ENCODE measurements around the gene LIN54. TPM values are rescaled to one million over a fixed set of nuclear protein-coding genes. Genes with fewer than 3 reads are reported as not detected.

The LIN54 gene
- total RNA-seq, 2 donors from 2014 or later = 2.0 to 2.9 TPM

GRCh38 chr4:82951196-82951595 is 59.4 kb downstream of the LIN54 start:
- H3K36me3 ChIP-seq (replicated peaks in 1 of 2; ENCODE audit: insufficient read depth in 1 of 2, low read depth in 2 of 2) = no peaks in the 10 kb centered on the region
- intact Hi-C loops (cut with DNase I) = no loop called here
- no peak for TF ChIP-seq POLR2A (IDR thresholded peaks at IDR 0.05)
- WGBS, 2 donors = 97% methylated on average over 2 of the region's 2 CpGs
- no peaks in the 10 kb centered on the region for H3K27me3 ChIP-seq
- H3K4me1 ChIP-seq = no peaks in the 10 kb centered on the region
- no peak overlapping the region for H3K27ac ChIP-seq
- no peak for DNase-seq
- H3K9me3 ChIP-seq = no peaks in the 10 kb centered on the region
- no peak for ATAC-seq
- no peak overlapping the region for H3K4me3 ChIP-seq

- Histone ChIP-seq H3K4me3 (no peak overlapping the region), H3K27me3 (no peaks in the 10 kb centered on the region), H3K36me3 (replicated peaks in 1 of 2; ENCODE audit: insufficient read depth in 1 of 2, low read depth in 2 of 2) (no peaks in the 10 kb centered on the region), H3K4me1 (no peaks in the 10 kb centered on the region), H3K9me3 (no peaks in the 10 kb centered on the region), H3K27ac (no peak overlapping the region)
- 100% methylated on average over 1 of the region's 1 CpG for WGBS, 2 donors
- DNase-seq (no peak), ATAC-seq (no peak)
- intact Hi-C loops (cut with DNase I) = no loop called here
- TF ChIP-seq CTCF (IDR thresholded peaks at IDR 0.05) = no peak
- TF ChIP-seq POLR2A (IDR thresholded peaks at IDR 0.05) = no peak
Observed at GRCh38 chr4:82948647-82949204, 61.9 kb downstream of the LIN54 start.

GRCh38 chr4:82947498-82947897 is 63.1 kb downstream of the LIN54 start:
- Histone ChIP-seq H3K27ac (no peak overlapping the region), H3K27me3 (no peaks in the 10 kb centered on the region), H3K4me1 (no peaks in the 10 kb centered on the region), H3K9me3 (no peaks in the 10 kb centered on the region), H3K36me3 (replicated peaks in 1 of 2; ENCODE audit: insufficient read depth in 1 of 2, low read depth in 2 of 2) (no peaks in the 10 kb centered on the region), H3K4me3 (no peak overlapping the region)
- TF ChIP-seq CTCF (IDR thresholded peaks at IDR 0.05) (no peak), POLR2A (IDR thresholded peaks at IDR 0.05) (no peak)
- DNase-seq (no peak), ATAC-seq (no peak)
- intact Hi-C loops (cut with DNase I) = no loop called here

- Histone ChIP-seq H3K36me3 (replicated peaks in 1 of 2; ENCODE audit: insufficient read depth in 1 of 2, low read depth in 2 of 2) (peaks cover 0 to 10% of the 10 kb centered on the region in 2 donors), H3K27me3 (no peaks in the 10 kb centered on the region), H3K4me1 (no peaks in the 10 kb centered on the region), H3K27ac (no peak overlapping the region), H3K9me3 (no peaks in the 10 kb centered on the region), H3K4me3 (no peak overlapping the region)
- TF ChIP-seq POLR2A (IDR thresholded peaks at IDR 0.05) = no peak
- TF ChIP-seq CTCF (IDR thresholded peaks at IDR 0.05) = no peak
- DNase-seq = no peak
- 49 to 52% methylated on average over 2 of the region's 2 CpGs for WGBS, 2 donors
- intact Hi-C loops (cut with DNase I) = no loop called here
- no peak for ATAC-seq
Observed at GRCh38 chr4:82939414-82939813, 71.2 kb downstream of the LIN54 start.

GRCh38 chr4:82934441-82934840 is 76.2 kb downstream of the LIN54 start:
- ATAC-seq = no peak
- no peak overlapping the region for H3K4me3 ChIP-seq

More at GRCh38 chr4:82934441-82934840, 76.2 kb downstream of the LIN54 start:
- TF ChIP-seq POLR2A (IDR thresholded peaks at IDR 0.05) (no peak), CTCF (IDR thresholded peaks at IDR 0.05) (no peak)
- Histone ChIP-seq H3K9me3 (no peaks in the 10 kb centered on the region), H3K4me1 (no peaks in the 10 kb centered on the region), H3K27me3 (no peaks in the 10 kb centered on the region), H3K27ac (no peak overlapping the region), H3K36me3 (replicated peaks in 1 of 2; ENCODE audit: insufficient read depth in 1 of 2, low read depth in 2 of 2) (peaks cover 0 to 7% of the 10 kb centered on the region in 2 donors)
- intact Hi-C loops (cut with DNase I) = no loop called here
- no peak for DNase-seq
